SU-DHL-6 (cell line): ENCODE data around the gene ADAMTS7.

Source experiments
- H2AFZ ChIP-seq: fragments of 200-600 bp; sonication (generic); 2 replicates; pipeline ENCODE4 v1.6.1; 2014; ENCODE audit warnings: low read depth, mild to moderate bottlenecking, moderate library complexity, mixed read lengths, antibody characterized with exemption, low read length; ENCODE audit not compliant: severe bottlenecking
- H3F3A ChIP-seq: fragments of 200-600 bp; shearing (Covaris generic); 2 replicates; pipeline ENCODE4 v1.6.0; 2016; ENCODE audit warnings: antibody characterized with exemption, mild to moderate bottlenecking; ENCODE audit not compliant: insufficient read depth
- H3K27ac ChIP-seq: fragments of 200-600 bp; sonication (generic); 2 replicates; pipeline ENCODE4 v1.5.1; 2016; ENCODE audit warnings: low read depth, mild to moderate bottlenecking, low read length, moderate library complexity, mixed read lengths
- H3K27me3 ChIP-seq: fragments of 200-600 bp; sonication (generic), shearing (Covaris generic); 2 replicates; pipeline ENCODE4 v1.6.0; 2014; ENCODE audit warnings: mild to moderate bottlenecking, low read length
- H3K36me3 ChIP-seq: fragments of 200-600 bp; sonication (generic); 2 replicates; pipeline ENCODE4 v1.6.1; 2014; ENCODE audit warnings: mild to moderate bottlenecking, low read length, mixed read lengths
- H3K4me2 ChIP-seq: fragments of 300-600, 200-600 bp; shearing (Covaris generic), sonication (generic); 2 replicates; pipeline ENCODE4 v1.6.0; 2014; ENCODE audit warnings: low read length, low read depth, mild to moderate bottlenecking; ENCODE audit not compliant: poor library complexity, severe bottlenecking
- H3K4me3 ChIP-seq: fragments of 200-600 bp; sonication (generic); 2 replicates; pipeline ENCODE4 v1.5.1; 2014; ENCODE audit warnings: antibody characterized with exemption, low read length, mild to moderate bottlenecking, mixed read lengths; ENCODE audit not compliant: insufficient read depth, poor library complexity, severe bottlenecking
- H3K79me2 ChIP-seq: fragments of 200-600 bp; sonication (generic); 2 replicates; pipeline ENCODE4 v1.6.1; 2014; ENCODE audit warnings: mild to moderate bottlenecking, low read length, moderate library complexity; ENCODE audit not compliant: insufficient read depth
- H3K9ac ChIP-seq: fragments of 200-600 bp; sonication (generic); 2 replicates; pipeline ENCODE4 v1.7.0; 2014; ENCODE audit warnings: mild to moderate bottlenecking, low read length
- H3K9me2 ChIP-seq: fragments of 200-600 bp; sonication (generic); replicated peaks from 2 replicates; pipeline ENCODE4 v1.6.1; 2014; ENCODE audit warnings: low read length; ENCODE audit not compliant: insufficient read depth
- H3K9me3 ChIP-seq: fragments of 200-600 bp; sonication (generic); 2 replicates; pipeline ENCODE4 v1.6.1; 2014; ENCODE audit warnings: low read length, mixed read lengths; ENCODE audit not compliant: insufficient read depth
- H4K20me1 ChIP-seq: fragments of 200-600 bp; sonication (generic); 2 replicates; pipeline ENCODE4 v1.6.1; 2014; ENCODE audit warnings: low read depth, mild to moderate bottlenecking, antibody characterized with exemption, low read length, moderate library complexity, mixed read lengths
- CTCF ChIP-seq: fragments of 200-600 bp; sonication (generic); IDR thresholded peaks from one replicate; pipeline ENCODE4 v1.5.1; 2017; ENCODE audit warnings: antibody characterized with exemption, mild to moderate bottlenecking, low read length, moderate library complexity; ENCODE audit not compliant: insufficient read depth, poor library complexity, severe bottlenecking
- EZH2phosphoT487 ChIP-seq: fragments of 200-600 bp; sonication (generic), shearing (Covaris generic); conservative IDR thresholded peaks from 2 replicates; pipeline ENCODE4 v1.6.1; 2018; ENCODE audit warnings: mild to moderate bottlenecking, antibody characterized with exemption, low read length, moderate library complexity, mixed read lengths

Gene ADAMTS7

GRCh38 chr15:78855746-78856145, 44.5 kb upstream of the ADAMTS7 start:
- no peak for TF ChIP-seq EZH2phosphoT487
- no peak for TF ChIP-seq CTCF
- H3K27ac ChIP-seq = no peak overlapping the region
- no peaks in the 10 kb centered on the region for H3K9me3 ChIP-seq
- H4K20me1 ChIP-seq = no peaks in the 10 kb centered on the region
- H3K4me3 ChIP-seq = no peak overlapping the region
- H3K9ac ChIP-seq = no peak overlapping the region
- no peak overlapping the region for H2AFZ ChIP-seq
- no peaks in the 10 kb centered on the region for H3K27me3 ChIP-seq
- no peaks in the 10 kb centered on the region for H3F3A ChIP-seq
- no peak overlapping the region for H3K4me2 ChIP-seq
- no peaks in the 10 kb centered on the region for H3K9me2 ChIP-seq
- no peaks in the 10 kb centered on the region for H3K79me2 ChIP-seq
- no peaks in the 10 kb centered on the region for H3K36me3 ChIP-seq

DNA sequence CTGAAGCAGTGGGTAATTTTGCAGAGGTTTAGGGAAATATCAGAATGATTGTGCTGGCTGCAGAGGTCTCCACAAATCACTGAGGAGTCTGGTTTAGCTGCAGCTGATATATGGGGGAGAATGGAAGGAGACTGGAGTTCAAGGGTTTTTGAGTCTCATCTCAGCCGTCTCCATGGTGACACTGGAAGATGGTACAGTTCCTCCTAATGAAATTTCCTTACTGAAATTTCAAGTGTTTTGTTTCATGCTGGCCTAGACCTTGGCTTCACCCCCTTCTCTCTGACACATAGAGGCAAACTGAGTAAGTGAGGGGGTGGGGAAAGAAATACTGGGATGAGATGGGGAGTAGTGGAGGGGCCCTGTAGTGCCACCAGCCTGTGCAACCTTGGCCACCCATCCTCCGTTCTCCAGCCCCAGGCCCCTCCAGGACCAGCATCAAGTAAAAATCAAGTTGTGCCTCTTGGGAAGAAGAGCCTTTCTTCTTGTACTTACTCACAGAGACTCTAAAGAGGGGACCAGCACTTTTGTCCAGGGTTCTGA, 43.6 kb upstream of the ADAMTS7 start:
- no peak overlapping the region for H2AFZ ChIP-seq
- no peaks in the 10 kb centered on the region for H4K20me1 ChIP-seq
- H3K4me2 ChIP-seq = no peak overlapping the region
- no peaks in the 10 kb centered on the region for H3K9me2 ChIP-seq
- no peaks in the 10 kb centered on the region for H3K36me3 ChIP-seq
- no peak overlapping the region for H3K27ac ChIP-seq
- no peaks in the 10 kb centered on the region for H3F3A ChIP-seq
- TF ChIP-seq CTCF (no peak), EZH2phosphoT487 (no peak)
- H3K27me3 ChIP-seq = no peaks in the 10 kb centered on the region
- H3K79me2 ChIP-seq = no peaks in the 10 kb centered on the region
- no peak overlapping the region for H3K4me3 ChIP-seq
- no peak overlapping the region for H3K9ac ChIP-seq
- no peaks in the 10 kb centered on the region for H3K9me3 ChIP-seq

- no peak overlapping the region for H3K4me2 ChIP-seq
- no peaks in the 10 kb centered on the region for H3K36me3 ChIP-seq
- no peak overlapping the region for H2AFZ ChIP-seq
- no peaks in the 10 kb centered on the region for H4K20me1 ChIP-seq
- H3K9ac ChIP-seq = no peak overlapping the region
- no peaks in the 10 kb centered on the region for H3K79me2 ChIP-seq
- TF ChIP-seq CTCF (no peak), EZH2phosphoT487 (no peak)
- H3F3A ChIP-seq = no peaks in the 10 kb centered on the region
- H3K27me3 ChIP-seq = no peaks in the 10 kb centered on the region
- H3K9me3 ChIP-seq = no peaks in the 10 kb centered on the region
- no peak overlapping the region for H3K27ac ChIP-seq
- no peaks in the 10 kb centered on the region for H3K9me2 ChIP-seq
- H3K4me3 ChIP-seq = no peak overlapping the region
Observed at GRCh38 chr15:78853500-78853899, 42.2 kb upstream of the ADAMTS7 start.
